Fibroblast of skin of abdomen (primary cell): ENCODE measurements around the gene RNU5D-1.

Source experiments
- DNase-seq: peaks from one replicate; pipeline ENCODE4 v3.0.0-alpha.2; 2013

The RNU5D-1 gene

DNA sequence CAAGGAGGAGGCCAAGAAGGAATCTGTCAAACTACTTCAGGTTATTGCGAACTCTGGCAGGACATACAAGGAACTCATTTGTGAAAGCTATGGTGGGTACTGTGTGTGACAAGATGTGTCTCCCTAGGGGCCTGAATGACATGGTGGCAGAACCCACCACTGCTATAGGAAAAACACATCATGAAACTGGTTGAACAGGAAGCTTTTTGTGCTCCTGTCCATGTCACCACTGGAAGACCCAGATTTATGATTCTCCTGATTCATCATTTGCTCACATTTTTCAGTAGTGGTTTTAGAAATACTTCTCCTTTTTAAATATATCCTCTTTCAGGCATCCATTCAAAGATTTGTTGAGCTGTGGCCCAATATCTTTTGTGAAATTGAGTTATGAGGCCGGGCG, 32.8 kb downstream of the RNU5D-1 start:
- no peak for DNase-seq

DNA sequence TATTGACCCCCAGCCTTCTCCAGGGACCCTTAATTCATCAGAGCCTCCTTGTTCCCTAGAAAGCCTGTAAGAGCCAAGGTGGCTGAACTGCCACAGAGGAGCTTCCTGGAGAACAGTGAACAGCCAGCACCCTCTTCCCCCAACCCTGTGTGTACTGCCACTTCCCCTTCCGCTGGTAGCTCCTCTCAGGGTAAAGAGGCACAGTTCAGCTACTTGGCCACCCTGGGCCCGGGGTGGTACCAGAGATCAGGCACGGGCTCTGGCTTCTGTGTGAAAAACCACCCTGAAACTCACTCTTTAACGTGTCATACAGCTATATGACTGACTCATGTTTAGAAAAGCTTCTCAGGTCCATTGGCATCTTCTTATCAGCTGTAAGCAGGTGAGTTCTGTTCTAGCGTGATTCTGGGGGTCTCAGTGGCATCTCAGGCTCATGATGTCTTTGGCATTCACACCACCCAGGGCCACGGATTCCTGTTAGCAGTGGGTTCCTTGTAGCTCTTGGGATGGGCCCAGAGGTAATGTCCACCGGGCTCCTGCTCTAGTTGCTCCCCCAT, 34.1 kb downstream of the RNU5D-1 start:
- DNase-seq, result no peak

DNA sequence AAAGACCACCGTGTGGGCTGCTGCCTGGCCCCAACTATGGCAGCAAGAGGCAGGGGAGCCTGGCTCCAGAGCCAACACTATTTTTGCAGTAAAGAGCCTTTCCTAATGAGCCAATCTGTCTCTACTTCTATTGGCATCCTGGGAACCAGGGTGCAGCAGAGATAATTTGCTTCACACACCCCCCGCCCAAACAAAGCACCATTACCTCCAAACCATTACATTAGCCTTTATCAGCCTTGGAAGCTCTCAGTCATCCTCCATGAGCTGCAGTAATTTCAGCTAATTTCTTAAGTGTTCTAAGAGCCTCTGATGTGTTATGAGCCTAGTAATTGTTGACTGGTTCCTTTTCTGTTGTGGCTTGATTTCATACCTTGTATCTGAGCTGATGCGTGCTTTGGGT, 34.9 kb downstream of the RNU5D-1 start:
- DNase-seq, result no peak

DNA sequence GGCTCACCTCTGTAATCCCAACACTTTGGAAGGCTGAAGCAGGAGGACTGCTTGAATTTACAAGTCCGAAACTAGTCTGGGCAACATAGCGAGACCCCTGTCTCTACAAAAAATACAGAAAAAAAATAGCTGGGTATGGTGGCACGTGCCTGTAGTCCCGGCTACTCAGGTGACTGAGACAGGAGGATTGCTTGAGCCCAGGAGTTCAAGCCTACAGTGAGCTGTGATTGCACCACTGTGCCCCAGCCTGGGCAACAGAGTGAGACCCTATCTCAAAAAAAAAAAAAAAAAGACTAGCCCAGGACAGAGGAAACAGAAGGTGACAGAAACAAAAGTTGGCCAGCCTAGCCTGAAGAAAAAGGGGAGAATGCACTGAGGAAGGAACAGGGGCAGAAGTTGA, 35.3 kb downstream of the RNU5D-1 start:
- DNase-seq, result no peak

DNA sequence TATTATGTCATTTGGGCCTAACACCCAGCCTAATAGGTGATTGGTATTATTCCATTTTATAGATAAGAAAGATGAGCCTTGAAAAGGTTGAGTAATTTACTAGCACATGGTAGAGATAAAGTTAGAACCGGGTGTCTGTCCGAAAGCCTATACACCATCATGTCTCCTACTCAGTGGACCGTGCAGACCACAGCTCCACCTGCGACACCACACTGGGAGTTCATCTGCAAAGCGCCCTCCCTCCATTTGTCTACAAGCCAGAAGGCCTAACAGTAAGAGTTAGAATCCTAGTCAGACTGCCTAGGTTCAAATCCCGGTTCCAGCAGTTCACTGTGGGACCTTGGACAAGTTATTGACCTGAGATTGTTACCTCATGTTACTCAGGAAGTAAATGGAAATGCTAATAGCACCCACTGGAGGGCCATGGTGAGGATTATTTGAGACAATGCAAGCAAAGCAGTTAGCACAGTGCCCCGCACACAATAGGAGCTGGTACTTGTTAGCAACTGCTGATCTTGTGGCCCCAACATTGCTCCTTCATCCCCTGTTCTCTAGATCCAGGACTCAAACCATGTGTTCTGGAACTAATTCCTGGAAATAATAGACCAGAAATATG, 36.0 kb downstream of the RNU5D-1 start:
- no peak for DNase-seq

DNA sequence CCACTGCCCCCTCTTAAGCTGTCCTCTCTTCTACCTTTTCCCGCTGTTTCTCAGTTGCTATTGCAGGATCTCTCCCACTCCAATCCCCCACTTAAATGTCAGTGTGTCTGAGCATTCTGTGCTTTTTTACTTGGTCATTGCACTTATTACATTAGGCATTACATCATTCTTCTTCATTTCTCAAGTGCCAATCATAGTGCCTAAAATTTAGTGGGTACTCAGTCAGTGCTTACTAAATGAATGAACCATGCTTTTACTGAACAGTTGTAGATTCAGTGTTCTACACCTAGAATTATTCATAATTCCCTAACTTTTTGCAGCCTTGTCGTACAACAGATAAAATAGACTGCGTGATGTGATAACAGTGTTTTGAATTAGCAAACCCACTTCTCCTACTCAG, 37.1 kb downstream of the RNU5D-1 start:
- no peak for DNase-seq

DNA sequence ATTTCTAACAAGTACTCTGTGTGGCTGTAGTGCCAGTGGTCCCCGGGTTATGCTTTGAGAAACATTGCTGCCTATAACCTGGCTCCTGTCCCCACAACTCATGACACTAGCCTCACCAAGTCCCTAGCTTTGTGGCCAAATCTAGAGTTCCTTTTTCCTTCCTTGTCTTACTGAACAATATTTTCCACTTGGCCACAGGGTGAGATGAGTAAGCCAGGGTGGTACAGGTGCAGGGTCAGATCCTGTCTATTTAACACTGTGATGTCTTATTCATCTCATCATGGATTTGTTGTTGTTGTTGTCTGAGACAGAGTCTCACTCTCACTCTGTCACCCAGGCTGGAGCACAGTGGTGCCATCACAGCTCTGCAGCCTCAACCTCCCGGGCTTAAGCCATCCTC, 37.8 kb downstream of the RNU5D-1 start:
- DNase-seq, result no peak

DNA sequence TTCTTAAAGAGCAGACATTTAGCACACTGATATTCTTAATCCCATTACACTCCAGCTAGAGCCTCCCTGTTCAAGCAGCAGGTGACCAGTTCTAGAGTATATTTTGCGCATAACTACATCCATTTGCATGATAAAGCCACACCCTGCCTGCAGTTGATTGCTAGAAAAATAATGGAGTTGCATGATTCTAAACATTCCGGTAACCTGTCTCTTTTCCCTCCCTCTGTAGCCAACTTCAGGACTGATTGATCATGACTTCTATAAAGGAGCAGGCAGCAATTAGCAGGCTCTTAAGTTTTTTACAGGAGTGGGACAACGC, 41.6 kb downstream of the RNU5D-1 start:
- no peak for DNase-seq

DNA sequence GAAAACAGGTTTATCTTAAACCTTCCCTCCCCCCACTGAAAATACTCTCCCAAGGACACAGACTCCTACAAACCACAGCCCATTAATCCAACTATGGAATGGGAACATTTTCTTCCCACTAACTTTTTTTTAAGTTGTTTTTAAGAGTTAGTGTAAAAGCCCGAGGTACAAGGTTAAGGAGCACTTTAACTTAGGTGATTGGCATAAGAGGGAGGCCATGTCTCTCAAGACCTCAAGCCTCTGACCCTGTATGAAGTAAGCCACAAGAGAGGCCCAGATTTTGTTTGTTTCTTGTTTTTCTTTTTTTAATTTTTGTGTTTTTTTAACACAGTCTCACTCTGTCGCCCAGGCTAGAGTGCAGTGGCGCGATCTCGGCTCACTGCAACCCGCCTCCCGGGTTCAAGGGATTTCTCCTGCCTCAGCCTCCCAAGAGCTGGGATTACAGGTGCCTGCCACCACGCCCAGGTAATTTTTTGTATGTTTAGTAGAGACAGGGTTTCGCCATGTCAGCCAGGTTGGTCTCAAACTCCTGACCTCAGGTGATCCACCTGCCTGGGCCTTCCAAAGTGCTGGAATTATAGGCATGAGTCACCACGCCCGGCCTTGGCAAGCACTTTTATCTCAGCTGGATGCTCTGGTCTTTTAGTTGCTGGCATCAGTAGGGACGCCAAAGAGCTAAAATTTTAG, 42.1 kb downstream of the RNU5D-1 start:
- no peak for DNase-seq

DNA sequence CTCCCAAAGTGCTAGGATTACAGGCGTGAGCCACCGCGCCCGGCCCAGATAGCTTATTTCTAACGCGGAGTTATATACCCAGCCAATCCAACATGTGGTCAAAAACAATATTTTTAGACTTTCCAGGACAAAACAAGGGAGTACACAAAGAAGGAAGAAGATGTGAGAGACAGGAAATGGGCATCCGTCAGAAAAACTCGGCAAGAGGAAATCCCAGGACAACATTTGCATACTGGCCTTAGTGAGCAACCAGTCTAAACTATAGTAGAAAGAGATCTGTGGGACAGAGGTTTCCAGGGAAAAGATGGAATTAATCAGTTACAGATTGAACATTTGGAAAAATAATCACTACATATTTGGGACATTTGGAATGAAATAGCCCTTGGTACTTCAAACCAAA, 45.1 kb downstream of the RNU5D-1 start:
- no peak for DNase-seq

DNA sequence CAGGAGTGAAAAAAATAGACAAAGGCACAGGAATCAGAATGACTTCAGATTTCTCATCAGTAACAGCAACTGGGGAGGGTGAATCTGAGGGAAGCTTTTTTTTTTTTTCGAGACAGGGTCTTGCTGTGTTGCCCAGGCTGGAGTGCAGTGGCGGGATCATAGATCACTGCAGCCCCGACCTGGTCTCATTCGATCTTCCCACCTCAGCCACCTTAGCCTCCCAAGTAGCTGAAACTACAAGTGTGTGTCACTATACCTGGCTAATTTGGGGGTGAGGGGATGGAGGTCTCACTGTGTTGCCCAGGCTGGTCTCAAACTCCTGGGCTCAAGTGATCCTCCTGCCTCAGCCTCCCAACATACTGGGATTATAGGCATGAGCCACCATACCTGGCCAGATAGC, 45.8 kb downstream of the RNU5D-1 start:
- DNase-seq, result no peak

DNA sequence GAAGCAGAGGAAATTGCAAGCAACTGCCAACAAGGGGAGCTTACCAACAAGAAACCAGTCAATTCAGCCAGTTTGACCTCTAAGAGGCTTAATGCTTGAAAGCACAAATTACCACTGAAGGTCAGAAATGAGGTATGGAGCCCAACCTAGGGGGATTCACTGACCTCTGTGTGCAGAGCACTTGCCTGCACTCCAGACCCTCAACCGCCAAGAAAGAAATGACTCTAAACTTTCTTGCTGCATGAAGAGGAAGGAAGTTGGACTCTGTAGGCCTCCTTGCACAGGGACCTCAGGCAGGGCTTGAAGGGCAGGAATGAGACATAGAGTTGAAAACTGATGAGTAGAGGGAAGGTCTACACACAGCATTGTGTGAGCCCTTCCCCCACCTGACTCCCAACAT, 46.4 kb downstream of the RNU5D-1 start:
- DNase-seq, result no peak

DNA sequence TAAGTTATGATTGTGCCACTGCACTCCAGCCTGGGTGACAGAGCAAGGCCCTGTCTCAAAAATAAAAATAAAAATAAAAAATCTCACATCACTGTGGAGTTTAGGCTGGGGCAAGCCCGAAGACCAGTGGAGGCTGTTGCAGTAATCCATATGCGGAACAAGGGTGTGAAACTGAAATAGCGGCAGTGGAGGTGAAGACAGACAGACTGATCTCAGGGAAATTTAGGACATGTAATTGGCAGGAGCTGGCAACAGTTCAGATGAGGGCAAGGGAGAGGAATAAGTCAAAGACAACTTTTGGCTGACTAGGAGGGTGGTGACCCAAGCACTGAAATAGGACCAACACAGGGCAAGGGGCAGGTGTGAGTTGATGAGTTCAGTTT, 48.1 kb downstream of the RNU5D-1 start:
- DNase-seq, result no peak

DNA sequence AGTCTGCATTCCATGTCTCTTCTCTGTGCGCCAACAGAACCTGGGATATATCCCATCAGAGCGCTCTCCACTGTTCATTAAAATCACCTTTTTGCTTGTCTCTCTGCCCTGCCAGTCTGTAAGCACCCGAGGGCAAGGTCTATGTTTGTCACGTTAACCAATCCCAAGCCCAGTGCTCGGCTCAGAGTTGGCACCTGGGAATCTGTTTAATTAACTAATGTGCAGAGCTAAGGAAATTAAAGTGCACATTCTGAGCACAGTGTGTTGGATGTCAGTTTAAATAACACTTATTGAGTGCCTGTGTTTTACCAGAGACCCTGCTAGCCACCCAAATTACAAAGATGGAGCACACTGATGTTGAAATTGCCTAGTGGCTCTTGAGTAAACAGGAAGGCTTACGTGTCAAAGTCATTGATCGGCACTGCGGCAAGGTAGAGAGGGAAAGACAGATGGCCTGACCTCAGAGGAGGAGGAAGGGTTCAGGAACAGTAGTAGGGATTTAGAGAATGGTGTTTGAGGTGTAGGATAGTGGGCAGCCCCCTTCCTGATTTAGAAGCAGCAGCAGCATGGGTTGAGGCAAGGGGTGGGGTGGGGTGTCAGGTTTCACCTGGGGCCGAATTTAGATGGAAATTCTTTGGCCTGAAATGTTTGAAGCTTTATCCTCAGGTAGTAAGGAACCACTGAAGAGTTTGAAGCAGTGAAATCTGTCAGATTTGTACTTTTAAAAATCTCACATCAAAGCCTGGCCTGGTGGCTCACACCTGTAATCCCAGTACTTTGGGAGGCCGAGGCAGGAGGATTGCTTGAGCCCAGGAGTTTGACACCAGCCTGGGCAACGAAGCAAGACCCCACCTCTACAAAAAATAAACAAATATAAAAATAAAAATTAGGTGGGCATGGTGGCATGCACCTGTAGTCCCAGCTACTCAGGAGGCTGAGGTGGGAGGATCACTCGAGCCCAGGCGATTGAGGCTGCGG, 48.8 kb downstream of the RNU5D-1 start:
- no peak for DNase-seq
